GM18520 (cell line): ENCODE results near the gene PAPSS2.
"Not testable (repeated sequence)": the region's sequence is repeated elsewhere in the genome, so short reads cannot be mapped to it uniquely, and the experiment has no call there.

ENCODE experiments used
- ATAC-seq: cut with Tn5 transposase; IDR thresholded peaks from one replicate; pipeline ENCODE4 v1.9.1; 2021; ENCODE audit not compliant: unreplicated experiment

The PAPSS2 gene

DNA sequence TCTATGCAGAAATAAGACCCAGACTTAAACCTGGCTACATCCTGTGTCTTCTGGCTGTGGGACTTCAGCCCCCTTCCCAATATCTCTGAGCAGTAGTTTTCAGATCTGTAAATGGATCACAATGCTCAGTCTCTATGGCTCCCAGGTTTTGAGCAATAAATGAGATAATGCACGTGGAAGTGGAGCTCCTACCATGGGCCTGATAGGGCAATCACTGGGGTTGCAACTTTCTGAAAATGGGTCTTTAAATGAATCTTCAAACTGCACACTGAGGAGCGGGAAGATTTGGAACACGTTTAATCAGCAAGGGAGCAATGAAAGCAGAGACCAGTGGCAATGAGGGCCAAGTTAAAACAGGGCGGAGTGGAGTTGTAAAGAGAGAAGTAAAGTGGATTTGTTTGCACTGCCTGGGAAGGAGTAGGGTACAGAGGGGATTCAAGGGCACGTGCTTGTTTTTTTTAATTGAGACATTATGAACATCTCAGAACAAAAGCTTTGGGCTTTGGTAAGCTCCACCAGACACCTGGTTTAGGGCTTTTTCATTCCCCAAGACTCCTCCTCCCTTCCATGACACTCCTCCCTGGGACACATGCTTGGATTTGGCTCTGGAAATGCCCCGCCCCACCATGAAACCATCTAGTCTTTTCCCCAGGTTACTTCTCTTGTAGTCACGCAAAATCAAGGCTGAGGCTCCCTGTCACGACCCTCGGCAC, 42.7 kb downstream of the PAPSS2 start:
- no peak for ATAC-seq

DNA sequence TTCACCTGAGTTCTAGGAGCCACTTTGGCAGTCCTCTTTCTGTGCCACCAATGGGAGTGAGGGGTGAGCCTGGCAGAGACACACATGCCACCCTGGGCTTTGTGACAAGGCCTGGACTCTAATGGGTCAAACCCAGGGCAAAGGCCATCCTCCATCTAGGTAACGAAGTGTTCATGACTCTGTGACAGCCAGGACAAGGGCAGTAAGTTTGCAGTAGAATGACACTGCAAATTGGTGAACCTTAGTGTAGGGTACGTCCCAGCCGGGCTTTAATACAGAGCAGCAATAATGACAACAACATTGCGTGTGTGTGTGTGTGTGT, 43.3 kb downstream of the PAPSS2 start:
- no peak for ATAC-seq

DNA sequence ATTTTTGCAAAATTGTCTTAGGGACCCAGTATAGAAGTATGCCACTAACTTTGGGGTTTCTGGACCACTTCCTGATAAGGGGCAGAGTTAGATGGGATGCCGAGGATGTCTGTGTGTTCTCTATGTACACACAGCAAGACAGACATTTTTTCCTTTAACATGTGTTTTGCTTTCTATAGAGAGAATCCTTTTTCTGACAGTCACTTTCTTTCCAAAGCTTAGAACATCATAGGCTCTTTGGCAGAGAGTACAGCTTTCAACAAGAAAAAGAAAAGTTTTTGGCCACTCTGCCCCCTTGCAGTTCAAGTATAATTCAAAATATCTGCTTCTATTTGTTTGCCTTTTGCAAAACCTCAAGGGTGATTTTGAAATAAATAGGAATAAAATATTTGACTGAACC, 44.1 kb downstream of the PAPSS2 start:
- no peak for ATAC-seq

DNA sequence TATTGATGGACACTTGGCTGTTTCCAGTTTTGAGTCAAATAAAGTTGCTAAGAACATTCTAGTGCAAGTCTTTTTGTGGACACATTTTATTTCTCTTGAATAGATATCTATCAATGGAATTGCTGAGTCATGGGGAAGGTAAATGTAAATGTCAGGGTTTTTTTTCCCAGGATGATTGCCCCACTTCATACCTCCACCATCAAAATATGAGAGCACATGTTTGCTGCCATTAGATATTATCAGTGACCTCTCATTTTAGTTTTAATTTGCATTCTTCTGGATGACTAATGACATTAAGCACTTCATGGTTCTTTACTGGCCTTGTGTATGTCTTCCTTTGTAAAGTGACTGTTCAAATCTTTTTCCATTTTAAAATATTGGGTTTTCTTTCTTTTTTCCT, 45.7 kb downstream of the PAPSS2 start:
- no peak for ATAC-seq

DNA sequence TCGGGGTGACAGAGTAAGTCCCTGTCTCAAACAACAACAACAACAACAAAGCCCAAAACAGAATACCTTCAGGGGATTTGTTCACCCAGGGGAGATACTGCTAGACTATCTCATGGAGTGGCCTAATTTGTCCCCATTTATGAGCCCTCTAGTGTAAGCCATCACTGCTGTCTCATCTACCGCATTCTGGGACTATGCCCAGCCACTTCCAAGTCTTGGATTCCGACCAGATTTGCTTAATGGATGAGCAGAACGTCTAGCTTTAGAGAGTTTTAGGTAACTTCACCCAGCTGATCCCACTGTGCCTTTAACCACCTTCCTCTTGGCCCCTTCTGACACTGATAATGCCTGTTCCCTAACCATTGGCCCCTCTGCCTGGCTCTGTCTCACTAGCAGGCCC, 47.1 kb downstream of the PAPSS2 start:
- ATAC-seq = no peak

DNA sequence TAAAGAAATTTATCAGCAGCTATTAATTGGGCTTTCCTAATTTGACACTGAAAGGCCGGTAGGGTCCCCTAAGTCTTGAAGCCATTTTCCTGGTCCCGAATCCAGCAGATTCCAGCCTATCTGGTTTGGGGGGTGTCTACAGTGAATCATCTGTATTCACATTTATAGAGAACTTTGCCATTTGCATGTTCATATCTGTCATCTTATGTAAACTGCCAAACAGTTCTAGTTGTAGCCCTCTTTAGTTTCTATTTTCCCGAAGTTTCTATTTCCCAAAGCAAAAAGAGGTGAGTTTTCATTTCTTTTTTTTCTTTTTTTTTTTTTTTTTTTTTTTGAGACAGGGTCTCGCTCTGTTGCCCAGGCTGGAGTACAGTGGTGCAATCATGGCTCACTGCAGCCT, 47.6 kb downstream of the PAPSS2 start:
- ATAC-seq = no peak

DNA sequence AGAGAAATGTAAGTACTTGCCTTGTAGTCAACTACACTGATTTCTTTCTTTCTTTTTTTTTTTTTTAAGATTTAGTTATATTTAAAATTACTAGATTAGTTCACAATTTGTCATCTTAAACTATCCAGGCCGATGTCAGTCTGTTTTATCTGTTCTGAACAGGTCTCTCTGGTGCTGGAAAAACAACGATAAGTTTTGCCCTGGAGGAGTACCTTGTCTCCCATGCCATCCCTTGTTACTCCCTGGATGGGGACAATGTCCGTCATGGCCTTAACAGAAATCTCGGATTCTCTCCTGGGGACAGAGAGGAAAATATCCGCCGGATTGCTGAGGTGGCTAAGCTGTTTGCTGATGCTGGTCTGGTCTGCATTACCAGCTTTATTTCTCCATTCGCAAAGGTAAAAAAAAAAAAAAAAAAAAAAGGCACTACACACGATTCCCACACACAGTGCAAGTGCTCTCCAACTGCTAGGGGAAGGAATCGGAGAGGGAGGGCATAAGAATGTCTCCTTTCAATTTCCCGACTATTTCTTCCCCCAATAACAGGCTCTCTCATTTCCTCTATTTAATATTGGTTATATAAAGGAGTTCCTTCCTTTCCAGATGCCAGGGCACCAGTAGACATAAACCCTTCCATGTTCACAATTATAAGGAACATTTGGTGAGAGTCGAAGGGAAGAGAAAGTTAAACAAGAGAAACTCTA, 53.4 kb downstream of the PAPSS2 start:
- ATAC-seq = no peak

DNA sequence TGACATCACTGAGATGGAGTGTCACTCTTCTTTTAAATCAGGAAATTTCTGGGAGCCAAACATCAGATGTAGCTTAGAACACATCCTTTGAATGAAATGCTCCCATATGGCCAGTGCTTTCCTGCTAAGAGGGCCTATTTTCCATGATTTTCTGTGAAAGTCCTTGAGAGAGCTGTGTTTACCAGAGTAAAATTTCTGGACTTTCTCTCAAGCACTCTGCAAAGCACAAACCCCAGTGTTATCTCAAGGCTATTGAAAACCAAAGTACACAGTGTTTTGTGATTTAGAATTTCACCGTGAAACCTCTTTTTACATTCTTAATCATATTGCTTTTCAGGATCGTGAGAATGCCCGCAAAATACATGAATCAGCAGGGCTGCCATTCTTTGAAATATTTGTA, 54.0 kb downstream of the PAPSS2 start:
- ATAC-seq = no peak

DNA sequence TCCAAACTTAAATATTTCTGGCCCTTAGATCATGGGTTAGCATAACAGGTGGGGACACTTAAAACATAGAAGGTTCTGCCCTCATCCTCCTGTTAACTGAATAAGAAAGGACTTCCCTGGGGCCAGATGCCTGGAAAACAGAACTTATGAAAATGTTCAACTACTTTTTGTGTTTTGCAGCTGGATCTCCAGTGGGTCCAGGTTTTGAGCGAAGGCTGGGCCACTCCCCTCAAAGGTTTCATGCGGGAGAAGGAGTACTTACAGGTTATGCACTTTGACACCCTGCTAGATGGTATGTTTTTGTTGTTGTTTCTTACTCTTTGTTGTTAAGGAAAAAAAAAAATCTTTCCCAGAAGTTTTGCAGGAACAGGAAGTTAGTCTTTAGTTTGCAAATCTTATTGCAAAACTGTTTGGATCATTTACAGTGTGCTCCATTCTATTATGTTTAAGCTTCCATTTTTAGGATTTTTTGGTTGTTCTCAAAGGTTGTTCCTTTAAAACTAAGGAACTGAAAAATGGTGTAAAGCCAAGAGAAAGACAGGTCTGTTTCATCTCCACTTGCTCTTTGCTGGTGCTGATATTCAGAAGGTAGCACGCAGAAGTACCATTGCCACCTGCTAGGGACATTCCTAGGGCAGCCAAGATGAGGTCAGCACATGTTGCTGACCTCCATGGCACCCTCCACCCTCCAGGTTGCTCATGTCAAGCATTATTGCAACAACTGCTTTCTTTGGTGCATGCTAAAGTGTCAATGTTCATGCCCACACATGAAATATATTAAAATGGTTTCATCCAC, 56.1 kb downstream of the PAPSS2 start:
- no peak for ATAC-seq

DNA sequence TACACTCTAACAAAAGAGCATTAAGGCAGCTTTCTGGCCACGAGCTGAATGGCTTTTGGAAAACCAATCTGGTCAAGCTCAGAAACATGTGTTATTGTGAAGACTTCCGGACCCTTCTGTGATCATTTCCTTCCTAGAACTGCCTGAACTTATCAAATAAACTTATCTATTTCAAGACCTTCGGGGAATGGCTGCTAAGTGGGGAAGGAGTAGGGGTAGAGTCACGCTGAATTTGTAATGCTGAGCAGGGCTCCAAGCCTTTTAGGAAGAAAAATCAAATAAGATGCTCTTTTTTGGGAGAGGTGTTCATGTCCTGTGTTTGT, 56.6 kb downstream of the PAPSS2 start:
- no peak for ATAC-seq

DNA sequence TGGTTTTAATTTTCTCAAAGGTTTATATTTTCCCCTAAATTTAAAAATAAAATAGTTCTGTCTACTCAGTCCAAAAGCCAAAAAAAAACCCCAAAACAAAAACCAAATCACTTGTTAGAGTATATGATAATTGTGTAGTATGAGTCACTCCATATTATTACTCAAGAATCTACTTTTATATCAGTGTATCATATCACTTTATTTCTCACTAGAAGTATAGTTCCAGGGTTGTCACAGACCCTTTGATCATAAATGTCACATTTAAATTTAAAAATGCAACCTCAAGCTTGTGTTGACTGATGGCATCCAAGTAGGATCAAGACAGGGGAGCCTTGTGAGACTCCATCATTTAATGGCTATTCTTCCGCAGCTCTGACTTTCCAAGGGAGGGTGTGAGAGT, 61.0 kb downstream of the PAPSS2 start:
- ATAC-seq = no peak

DNA sequence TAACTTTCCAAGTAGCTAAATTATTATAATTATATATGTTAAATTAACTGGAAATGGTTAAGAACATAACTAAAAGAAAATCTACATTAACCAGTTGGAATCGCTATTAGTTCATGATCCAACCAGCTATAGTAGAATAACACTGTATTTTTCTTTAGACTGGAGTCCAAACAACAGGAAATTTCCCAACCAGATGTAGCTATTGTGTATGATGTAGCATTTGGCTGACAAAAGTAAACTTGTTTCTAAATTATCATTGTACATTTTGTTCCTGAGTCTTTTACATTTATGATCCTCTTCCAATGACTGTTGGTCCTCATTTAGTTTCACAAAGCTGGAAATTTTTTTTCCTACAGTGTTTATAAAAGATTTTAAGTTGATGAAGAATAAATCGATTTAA, 62.1 kb downstream of the PAPSS2 start:
- ATAC-seq = no peak

DNA sequence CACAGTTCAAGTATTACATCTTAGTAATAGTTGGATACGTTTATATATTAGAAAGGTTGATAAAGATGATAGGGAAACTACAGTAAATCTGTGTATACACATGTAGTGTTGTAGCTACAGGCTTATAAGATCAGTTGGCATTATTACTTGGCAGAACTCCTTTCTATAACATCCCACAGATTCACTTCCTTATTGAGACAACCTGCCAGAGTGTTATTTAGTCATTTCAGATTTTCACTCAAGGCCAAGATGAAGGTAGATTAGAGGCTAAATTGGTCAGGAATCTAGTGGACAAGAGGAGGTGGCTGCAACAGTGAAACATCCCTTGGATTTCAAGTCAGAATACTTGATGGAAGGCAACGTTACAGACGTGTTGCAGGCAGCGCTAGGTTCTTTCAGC, 63.0 kb downstream of the PAPSS2 start:
- no peak for ATAC-seq

DNA sequence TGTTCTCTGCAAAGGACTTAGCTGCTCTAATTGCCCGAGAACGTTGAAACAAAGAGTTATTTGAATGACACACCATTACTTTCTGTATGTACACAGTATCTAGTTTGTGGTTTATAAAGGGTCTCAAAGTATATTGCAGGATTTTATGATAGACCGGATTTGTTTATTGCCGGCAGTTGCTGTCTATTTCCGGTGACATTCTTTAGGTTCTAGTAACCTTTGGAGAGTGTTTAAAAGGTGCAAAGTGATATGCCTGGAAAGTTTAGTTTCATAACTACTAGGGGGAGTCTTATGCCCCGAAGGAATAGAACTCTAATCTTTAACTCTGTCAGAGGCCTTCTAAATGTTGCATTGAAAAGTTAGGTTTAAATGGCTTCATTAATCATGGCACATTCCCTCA, 63.8 kb downstream of the PAPSS2 start:
- ATAC-seq = no peak

DNA sequence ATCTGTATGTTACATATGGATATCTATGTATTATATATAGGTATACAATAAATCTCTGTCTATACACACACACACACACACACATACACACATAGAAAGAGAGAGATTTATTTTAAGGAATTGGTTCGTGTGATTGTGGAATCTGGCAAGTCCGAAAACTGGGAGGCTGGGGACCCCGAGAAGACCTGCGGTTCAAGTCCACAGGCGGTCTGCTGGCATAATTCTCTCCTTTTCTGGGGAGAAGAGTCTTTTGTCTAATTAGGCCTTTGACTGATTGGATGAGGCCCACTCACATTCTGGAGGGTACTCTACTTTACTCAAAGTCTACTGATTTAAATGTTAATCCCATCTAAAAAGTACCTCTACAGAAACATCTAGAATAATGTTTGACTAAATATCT, 65.1 kb downstream of the PAPSS2 start:
- no peak for ATAC-seq

DNA sequence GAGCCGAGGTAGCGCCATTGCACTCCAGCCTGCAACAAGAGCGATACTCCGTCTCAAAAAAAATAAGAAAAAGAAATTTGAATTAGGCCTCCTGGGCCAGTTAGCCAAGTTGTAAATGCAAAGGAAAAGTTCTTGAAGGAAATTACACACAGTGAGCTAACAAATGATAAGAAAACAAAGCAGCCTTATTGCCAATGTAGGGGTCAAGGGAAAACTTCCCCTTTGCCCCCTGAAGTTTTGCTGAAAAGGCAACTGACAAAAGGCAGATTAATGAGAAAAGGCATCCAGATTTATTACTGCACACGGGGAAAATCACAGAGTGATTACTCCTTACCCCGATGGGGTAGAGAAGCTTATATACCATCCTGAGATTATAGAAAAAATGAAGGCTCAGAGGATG, 70.3 kb downstream of the PAPSS2 start:
- ATAC-seq = no peak

DNA sequence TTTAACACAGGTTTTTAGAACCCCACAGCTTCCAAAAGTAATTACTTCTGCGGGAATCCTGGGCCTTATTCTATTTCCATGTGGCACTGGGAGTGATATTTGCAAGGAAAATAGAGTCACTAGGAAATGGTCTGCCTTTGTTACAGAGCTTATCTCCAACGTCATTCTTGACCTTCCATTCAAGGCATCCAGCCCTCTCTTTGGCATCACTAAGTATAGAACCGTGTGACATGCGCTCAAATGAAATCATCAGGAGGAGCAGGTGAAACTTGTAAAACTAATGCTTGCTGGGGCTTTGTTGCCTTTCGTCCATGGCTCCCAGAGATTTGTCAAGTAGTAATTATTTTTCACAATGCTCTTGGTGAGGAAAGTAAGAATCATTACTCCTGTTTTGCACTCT, 73.4 kb downstream of the PAPSS2 start:
- no peak for ATAC-seq

DNA sequence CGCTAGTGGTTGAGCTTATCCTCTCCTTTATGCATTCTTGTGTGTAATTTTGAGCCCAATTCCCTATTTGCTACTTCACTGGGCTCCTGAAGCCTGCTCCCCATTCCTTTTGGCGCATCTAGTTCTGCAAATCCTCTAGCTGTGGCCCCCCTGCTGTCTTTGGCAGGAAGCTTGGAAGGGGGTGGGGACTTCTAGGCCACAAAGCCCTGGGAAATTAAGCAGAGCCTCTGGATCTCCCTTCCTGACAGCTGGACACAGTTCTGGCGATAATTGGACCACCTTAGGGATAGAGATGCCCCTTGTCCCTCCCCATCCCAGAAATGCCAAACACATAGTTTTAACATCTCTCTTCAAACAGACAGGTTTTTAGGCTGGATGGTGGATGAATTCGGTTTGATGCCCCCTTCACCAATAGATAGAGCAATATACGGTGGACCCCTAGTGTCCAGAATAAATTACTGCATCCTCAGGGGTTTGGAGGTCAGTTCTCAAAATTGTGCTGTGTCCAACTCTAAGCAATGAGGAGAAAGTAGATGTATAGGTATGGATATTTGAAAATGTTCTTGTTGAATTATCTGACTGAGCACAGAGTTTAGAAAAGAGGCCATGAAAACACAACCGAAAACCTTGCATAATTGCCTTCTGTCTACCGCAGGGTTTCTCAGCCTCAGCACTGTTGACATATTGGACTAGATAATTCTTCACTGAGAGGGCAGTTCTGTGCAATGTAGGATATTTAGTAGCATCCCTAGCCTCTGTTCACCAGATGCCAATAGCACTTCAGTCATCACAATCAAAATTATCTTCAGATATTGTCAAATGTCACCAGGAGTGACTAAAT, 75.5 kb downstream of the PAPSS2 start:
- no peak for ATAC-seq

DNA sequence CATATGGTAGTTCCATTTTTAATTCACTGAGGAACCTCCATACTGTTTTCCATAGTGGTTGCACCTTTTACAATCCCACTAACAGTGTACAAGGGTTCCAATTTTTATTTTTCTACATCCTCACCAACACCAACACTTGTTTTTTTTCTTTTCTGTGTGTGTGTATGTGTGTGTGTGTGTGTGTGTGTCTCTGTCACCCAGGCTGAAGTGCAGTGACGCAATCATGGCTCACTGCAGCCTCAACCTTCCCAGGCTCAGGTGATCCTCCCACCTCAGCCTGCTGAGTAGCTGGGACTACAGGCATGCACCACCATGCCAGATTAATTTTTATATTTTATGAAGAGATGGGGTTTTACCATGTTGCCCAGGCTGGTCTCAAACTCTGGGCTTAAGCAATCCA, 78.6 kb downstream of the PAPSS2 start:
- ATAC-seq = not testable (repeated sequence)

DNA sequence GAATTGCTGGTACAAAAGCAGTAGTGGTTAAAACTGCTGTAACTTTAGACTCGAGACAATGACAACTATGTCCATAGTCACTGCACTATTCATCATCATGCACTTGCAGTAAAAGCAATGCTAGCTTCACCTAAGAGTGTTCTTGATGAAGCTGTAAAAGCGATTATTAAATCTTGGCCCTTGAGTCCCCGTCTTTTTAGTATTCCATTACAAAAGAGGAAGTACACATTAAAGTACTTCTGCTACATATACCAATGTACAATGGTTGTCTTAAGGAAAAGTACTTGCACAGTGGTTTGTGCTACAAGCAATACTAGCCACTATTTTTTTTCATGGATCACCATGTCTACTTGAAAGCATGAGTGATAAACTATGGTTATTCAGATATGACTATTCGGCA, 80.0 kb downstream of the PAPSS2 start:
- ATAC-seq = no peak

DNA sequence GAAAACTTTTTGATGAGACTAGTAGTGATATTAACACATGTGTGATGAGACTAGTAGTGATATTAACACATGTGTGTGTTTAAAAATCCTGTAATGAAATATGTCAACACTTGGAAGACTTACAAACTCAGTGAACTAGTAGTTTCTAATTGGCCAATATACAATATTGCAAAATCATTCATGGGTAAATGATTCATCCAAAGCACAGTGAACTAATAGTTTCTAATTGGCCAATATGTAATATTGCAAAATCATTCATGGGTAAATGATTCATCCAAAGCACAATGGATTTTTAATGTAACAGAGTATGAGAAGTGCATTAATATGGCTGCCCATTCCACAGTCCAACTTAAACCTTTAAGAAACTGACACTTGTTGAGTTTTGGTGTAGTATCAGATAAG, 80.6 kb downstream of the PAPSS2 start:
- ATAC-seq = no peak
